Fibroblast of the conjunctiva (primary cell): Measurements from ENCODE around the gene FABP1.

Experiments
- DNase-seq: peaks from one replicate; pipeline ENCODE4 v3.0.0-alpha.2; 2010; ENCODE audit warnings: low read depth

The FABP1 gene

GRCh38 chr2:88136817-88137216, 9.0 kb upstream of the FABP1 start:
- DNase-seq = no peak

- no peak for DNase-seq
Observed at GRCh38 chr2:88133875-88134274, 6.0 kb upstream of the FABP1 start.

DNA sequence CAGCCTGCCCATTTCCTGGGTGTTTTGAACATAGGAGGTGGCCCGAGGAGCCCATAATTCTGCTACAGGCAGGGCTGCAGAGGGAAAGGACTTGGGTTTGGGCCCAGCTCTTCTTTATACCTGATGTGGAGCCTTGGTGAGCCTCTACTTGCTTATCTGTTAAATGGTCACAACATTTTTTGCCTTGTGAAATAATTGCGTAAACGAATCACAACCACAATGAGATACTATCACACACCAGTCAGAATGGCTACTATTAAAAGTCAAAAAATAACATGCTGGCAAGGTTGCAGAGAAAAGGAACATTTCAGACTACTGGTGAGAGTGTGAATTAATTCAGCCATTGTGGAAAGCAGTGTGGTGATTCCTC, 4.1 kb upstream of the FABP1 start:
- DNase-seq = no peak

GRCh38 chr2:88131201-88131998, 3.5 kb upstream of the FABP1 start:
- no peak for DNase-seq

- no peak for DNase-seq
Observed at GRCh38 chr2:88129313-88129959, 1.6 kb upstream of the FABP1 start.

- no peak for DNase-seq
Observed at GRCh38 chr2:88128654-88129312, 921 bp upstream of the FABP1 start.

GRCh38 chr2:88127638-88127887, 299 bp downstream of the FABP1 start:
- DNase-seq = no peak

GRCh38 chr2:88126772-88127637, 857 bp downstream of the FABP1 start:
- DNase-seq = no peak

DNA sequence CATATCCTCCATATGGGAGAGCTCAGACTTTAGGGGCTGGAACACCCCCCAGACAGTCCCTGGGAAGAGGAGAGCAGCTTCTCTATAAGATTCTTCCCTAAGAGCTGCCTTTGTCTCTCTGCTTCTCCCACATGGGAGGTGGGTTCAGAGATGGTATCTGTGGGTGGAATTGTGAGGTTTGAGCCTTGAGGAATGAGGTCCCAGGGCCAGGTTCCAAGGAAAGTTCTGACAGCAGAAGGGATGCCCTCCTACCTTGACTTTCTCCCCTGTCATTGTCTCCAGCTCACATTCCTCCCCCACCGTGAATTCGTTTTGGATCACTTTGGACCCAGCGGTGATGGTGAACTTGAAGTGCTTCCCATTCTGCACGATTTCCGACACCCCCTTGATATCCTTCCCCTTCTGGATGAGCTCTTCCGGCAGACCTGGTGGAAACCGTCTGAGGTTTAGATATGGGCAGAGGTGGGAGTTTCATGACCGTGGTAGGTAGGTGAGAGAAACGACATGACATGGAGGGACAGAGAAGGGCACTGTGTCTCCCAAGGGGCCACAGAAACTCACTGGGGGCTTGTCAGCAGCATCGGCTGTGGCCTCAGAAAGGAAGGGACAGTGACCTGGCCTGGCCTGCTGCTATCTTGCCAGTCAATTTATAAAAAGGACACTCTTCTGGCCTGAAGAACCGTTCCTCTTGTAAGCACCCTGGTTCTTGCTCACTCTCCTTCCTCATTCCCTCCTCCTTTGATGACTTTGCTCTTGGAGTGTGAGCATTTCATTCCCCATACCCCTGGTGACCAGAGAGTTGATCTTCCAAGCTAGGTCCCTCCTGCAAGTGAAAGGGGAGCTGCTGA, 1.7 kb downstream of the FABP1 start:
- no peak for DNase-seq

- no peak for DNase-seq
Observed at GRCh38 chr2:88125344-88125923, 2.4 kb downstream of the FABP1 start.

GRCh38 chr2:88123975-88124917, 3.6 kb downstream of the FABP1 start:
- no peak for DNase-seq

DNA sequence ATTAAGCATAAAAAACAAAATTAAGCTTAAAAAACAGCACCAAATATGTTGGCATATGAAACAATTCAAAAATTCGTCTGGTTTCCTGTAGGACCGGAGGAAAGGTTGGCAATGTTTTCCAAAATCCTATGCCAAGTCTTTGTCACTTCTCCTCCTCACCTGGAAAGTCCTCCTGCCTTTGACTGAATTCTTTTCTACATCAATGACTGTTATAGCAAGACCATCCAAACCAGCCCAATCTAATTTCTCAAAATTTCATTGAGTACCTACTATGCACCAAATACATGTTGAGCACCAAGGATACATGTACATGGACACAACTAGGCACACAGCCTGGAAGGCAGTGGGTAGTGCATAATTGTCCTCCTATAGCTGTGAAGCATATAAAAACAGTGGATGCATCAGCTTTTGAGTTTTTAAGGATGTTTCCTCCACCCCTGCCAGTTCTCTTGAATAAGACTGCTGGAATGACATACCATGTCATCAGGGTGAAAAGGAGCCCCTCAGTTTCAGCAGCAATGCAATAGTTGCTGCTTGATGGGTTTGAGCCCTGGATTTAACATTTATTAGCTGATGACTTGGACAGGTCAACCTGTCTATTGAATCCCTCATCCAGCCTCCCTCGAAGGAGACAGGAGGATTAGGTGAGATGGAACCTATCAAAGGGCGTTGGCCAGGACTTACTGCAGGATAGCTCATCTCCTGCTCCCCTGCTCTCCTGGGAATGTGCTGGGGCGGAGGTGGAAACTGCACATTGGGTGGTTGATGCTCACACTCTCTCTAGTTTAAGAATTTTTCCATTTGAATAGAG, 4.5 kb downstream of the FABP1 start:
- DNase-seq = no peak

DNA sequence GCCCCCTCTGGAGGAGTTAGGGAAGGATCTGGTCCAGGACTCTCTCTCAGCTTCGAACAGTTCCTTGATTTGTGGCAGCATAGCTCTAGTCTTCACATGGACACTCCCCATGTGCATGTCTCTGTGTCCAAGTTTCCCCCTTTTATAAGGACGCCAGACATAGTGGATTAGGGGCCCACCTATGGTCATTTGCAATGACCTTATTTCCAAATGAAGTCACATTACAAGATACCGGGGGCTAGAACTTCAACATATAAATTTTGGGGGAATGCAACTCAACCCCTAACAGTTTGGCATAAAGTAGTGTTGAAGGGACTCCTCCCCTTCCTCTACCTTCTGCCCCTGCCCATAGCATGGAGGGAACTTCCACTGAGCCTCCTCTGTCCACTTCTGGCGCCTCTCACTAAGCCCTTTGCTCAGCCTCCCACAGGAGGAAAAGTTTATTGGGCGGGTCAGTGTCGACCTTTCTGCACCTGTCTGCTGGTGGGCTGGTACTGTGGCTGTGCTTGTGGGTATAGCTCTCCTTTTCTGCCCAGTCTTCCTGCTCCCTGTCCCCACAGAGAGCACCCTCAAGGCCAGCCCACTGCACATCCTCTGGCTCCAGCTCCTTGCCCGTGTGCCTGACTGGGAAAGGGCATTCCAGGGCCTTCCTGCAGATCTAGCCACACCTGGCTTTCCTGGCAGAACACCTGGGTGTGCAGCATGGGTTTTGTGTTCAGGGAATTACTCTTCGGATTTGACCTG, 5.5 kb downstream of the FABP1 start:
- no peak for DNase-seq

- no peak for DNase-seq
Observed at GRCh38 chr2:88121678-88122077, 6.2 kb downstream of the FABP1 start.

- DNase-seq = no peak
Observed at GRCh38 chr2:88117973-88118372, 9.9 kb downstream of the FABP1 start.

DNA sequence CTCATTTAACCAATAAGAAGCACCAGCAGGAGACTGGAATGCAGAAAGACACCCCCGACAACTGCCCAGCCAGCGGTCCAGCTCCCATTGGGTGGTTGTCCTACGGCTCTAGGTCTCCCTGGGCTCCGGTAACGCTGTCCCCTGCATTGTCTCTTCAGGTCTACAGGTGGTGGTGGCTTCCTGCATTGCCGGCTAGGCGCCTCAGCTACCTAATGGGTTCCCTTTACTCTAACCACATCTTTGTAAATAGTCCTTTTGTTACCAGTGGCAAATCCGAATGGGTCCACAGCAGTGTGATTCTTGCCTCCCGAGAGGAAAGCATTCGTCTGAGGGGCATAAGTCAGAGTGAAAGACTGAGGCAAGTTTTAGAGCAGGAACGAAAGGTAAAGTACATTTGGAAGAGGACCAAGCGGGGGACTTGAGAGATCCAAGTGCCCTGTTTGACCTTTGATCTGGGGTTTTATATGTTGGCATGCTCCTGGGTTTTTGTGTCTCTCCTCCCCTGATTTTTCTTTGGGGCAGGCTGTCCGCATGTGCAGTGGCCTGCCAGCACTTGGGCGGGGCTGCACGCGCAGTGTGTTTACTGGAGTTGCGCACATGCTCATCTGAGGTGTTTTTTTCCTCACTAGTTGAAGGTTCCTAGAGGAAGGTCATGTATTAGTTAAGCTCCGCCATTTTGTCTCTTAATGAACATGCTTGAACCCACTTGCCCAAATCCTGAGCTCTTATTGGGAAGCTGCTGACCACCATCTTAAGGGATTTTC, 11.0 kb downstream of the FABP1 start:
- DNase-seq = no peak

- DNase-seq = no peak
Observed at GRCh38 chr2:88115825-88116518, 11.9 kb downstream of the FABP1 start.
